Measurements from ENCODE around the gene RRP8.

DNA sequence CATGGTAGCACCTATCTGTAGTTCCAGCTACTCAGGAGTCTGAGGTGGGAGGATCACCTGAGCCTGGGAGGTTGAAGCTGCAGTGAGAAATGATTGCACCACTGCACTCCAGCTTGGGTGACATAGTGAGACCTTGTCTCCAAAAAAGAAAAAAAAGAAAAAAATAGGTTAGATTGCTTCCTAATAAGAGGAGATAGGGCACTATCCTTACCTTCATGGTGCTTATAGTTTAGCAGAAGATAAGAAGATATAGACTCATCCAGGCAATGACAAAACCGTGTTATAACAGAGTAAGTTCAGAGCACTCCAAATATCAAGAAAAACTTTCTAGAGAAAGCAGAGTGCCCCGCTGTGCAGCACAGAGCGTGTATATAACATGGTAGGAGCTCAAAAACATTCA, 42.1 kb downstream of the RRP8 start:
- TF ChIP-seq EZH2 (IDR thresholded peaks at IDR 0.05) (no peak), POLR2AphosphoS5 (IDR thresholded peaks at IDR 0.05; ENCODE audit: borderline replicate concordance, low read depth, low read length) (no peak)
